Measurements from ENCODE around the gene ZSCAN21.

ZSCAN21 gene

GRCh38 chr7:100029596-100029995 lies 20.0 kb upstream of the ZSCAN21 start:
- DNase-seq (ENCODE audit: low spot score) = no peak

DNA sequence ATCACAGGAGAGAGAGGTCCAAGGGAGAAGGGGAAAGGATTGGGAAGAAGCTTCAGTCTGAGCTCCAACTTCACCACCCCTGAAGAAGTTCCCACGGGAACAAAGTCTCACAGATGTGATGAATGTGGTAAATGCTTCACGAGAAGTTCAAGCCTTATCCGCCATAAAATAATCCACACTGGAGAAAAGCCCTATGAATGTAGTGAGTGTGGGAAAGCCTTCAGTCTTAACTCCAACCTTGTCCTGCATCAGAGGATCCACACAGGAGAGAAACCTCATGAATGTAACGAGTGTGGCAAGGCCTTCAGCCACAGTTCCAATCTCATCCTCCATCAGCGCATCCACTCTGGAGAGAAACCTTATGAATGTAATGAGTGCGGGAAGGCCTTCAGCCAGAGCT lies 16.0 kb upstream of the ZSCAN21 start:
- DNase-seq (ENCODE audit: low spot score) = no peak

GRCh38 chr7:100034871-100035510 lies 14.6 kb upstream of the ZSCAN21 start:
- DNase-seq (ENCODE audit: low spot score) = peak; percentile 70

DNA sequence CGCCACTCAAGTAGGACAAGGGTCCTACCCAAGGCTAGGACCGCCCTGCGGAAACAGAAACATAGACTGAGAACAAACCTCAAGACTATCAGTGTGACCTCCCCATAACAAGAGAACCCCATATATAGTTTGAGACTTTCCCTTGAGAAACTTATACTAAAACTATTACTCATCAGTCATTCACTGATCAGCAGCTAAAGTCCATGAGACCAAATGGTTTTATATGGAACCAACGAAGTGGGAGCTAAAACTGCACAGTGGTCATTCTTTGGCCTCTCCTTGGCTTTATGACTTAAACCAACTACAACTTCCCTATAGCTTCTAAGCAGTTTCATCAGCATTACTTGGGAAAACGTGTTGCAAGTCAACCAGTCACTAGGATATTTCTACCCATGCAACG lies 13.7 kb upstream of the ZSCAN21 start:
- no peak for DNase-seq (ENCODE audit: low spot score)

DNA sequence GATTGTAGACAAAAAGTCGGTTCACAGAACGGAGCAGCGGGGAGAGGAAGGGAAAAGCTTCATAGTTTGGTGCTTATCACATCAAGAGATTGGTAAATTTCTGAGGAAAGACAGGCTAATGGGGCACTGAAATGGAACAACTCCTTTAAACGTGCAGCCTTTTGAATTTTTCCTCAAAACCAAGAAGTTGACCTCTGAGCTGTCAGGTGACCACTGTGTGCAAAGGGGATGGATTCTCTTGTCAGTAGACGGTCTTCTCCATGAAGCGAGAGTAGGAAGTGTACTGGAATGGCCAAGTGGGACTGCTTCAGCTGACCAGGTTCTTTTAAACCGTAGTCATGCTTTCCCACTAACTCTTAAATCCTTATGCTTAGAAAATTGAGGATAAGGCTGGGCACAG lies 11.2 kb upstream of the ZSCAN21 start:
- no peak for DNase-seq (ENCODE audit: low spot score)

DNA sequence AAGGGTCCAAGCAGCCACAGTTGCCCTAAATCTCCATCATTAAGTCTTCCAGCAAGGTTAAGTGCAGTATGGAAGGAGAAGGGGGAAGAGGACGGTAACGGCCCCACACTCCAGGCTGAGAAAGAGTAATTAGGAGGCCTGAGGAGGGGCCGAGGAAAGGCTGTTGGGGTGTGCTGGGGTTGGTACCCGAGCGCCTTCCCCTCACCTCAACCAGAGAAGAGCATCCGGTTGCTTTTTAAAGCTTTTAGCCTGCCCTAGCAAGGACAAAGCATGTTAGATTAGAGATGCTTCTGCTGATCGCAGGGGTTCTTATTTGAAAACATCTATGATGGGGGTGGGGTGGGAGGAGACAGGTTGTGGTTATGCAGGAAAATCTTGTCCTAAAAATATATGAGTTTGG lies 9.0 kb upstream of the ZSCAN21 start:
- DNase-seq (ENCODE audit: low spot score) = no peak

DNA sequence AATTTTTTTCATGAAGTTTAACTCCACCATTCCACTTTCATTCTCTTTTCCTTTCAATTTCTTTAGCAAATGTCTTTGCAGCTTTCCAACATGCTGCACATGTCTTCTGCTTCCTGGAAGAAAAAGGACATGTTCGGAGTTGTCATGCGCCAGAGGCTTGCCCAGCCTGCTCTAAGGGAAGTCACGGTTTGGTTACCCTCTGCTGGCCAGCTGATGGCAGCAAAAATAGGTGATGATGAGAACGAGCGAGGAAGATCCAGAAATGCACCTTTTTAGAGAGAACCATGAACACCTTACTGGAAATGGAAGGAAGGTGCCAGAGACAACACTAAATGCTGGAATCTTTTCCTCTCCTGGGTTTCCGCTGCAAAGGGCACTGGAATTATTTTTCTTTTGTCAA lies 4.9 kb upstream of the ZSCAN21 start:
- no peak for DNase-seq (ENCODE audit: low spot score)

DNA sequence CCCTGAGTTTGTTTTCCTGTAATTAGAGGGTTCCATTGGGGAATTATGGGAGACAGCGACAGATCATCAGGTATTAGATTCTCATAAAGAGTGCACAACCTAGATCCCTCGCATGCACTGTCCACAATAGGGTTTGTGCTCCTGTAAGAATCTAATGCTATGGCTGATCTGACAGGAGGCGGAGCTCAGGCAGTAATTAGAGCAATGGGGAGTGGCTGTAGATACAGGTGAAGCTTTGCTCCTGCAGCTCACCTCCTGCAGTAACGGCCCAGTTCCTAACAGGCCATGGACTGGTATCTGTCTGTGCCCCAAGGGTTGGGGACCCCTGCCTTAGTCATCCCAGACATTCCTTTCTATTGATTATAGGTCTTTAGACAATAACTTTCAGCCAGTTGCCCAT lies 894 bp upstream of the ZSCAN21 start:
- DNase-seq (ENCODE audit: low spot score) = no peak

- no peak for DNase-seq (ENCODE audit: low spot score)
These were observed 2.0 kb downstream of the ZSCAN21 start for GRCh38 chr7:100051611-100052010.

DNA sequence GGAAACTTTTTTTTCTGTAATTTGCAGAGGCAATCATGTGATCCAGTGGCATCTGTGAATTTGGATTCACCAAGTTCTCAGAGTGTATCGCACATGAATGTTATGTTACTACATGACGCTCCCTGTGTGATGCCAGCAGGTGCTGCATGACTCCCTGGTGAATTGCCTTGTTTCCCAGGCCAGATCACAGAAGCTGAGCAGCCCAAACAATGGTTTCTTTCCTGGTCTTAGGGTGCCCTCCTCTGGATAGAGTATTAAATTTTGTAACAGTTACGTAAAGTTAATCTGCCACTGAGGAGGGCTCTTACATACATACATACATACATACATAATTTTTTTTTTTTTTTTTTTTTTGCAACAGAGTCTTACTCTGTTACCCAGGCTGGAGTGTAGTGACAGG lies 3.6 kb downstream of the ZSCAN21 start:
- peak; percentile 96 for DNase-seq (ENCODE audit: low spot score)

DNA sequence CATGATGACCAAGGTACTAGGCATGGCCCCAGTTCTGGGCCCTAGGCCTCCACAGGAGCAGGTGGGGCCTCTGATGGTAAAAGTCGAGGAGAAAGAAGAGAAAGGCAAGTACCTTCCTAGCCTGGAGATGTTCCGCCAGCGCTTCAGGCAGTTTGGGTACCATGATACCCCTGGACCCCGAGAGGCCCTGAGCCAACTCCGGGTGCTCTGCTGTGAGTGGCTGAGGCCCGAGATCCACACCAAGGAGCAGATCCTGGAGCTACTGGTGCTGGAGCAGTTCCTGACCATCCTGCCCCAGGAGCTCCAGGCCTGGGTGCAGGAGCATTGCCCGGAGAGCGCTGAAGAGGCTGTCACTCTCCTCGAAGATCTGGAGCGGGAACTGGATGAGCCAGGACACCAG lies 7.4 kb downstream of the ZSCAN21 start:
- no peak for DNase-seq (ENCODE audit: low spot score)

DNA sequence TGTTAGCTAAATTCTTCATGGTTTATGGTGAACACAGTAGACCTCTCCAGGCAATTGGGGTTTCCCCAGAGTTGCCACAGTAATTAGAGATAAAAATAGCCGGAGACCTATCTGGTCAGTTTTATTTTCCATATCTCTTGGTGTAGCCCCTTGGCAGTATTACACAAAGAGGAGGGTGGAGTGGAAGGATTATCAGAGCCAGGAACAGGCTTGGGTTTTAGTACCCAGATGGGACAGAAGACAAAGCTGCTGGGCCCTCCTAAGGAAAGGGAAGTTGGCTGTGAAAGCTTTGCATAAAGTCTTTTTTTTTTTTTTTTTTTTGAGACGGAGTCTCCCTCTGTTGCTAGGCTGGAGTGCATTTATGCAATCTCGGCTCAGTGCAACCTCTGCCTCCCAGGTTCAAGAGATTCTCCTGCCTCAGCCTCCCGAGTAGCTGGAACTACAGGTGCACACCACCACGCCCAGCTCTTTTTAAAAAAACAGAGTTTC lies 9.7 kb downstream of the ZSCAN21 start:
- DNase-seq (ENCODE audit: low spot score) = no peak

DNA sequence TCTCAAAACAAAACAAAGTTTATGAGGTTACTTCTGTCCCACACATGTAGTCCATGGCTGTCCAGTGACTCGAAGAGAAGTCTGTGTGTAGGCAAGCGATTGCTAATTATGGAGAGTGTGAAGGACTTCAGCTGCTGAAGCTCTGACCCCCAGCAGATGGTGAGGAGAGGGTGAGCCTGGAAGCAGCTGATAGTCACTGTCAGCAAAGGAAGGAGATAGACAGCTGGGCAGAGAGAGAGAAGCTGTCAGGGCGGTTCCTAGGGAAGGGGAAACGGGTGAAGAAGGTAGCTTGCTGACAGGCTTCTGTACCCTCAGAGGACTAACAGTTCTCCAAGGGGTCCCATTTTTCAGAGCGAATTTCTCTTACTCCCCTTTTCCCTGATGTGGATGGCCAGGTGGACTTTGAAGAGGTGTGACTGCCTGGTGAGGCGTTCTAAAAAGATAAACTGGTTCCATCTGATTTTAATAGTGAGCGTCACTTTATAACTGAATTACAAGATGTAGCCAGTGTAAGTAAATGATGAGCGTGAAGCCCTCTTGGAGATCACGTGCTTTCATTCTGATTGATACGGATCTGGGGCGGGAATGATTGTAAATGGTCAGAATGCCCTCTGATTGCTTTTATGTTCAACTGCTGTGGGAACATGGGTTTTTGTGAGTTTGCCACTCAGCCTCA lies 12.1 kb downstream of the ZSCAN21 start:
- no peak for DNase-seq (ENCODE audit: low spot score)

GRCh38 chr7:100063376-100063775 lies 13.8 kb downstream of the ZSCAN21 start:
- no peak for DNase-seq (ENCODE audit: low spot score)

DNA sequence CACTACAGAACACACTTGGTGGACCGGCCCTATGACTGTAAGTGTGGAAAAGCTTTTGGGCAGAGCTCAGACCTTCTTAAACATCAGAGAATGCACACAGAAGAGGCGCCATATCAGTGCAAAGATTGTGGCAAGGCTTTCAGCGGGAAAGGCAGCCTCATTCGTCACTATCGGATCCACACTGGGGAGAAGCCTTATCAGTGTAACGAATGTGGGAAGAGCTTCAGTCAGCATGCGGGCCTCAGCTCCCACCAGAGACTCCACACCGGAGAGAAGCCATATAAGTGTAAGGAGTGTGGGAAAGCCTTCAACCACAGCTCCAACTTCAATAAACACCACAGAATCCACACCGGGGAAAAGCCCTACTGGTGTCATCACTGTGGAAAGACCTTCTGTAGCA lies 14.6 kb downstream of the ZSCAN21 start:
- no peak for DNase-seq (ENCODE audit: low spot score)

DNA sequence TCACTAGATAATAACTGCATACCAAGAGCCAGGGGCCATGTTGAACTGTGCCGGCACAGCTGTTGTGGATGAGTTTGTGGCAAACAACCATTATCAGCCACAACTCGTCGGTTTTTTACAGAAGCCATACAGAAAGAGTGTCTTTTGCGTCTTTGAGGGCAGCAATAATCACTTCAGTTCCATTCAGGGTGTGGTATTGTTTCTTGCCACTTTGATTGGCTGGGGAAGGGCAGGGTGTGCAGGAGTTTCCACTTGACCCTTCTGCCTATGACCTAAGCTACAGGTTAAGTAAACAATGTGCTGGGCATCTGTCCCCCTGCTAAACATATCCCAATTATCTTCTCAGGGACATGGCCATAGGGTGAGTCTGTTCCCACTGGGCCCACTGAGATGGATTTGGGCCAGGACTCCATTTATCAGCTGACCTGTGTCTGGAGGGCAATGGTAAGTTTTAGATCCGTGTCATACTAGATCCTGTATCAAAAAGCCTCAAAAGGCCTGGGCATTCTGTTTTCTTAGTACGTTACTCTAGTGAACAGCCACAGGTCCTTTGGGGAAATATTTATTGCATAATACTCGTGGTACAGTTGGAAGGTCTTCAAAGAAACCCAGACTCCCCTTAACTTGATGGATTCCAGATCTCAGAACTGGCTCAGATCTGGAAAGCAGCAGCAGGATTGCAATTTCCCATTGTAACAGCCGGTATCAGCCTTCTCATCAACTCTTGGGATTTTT lies 16.0 kb downstream of the ZSCAN21 start:
- DNase-seq (ENCODE audit: low spot score) = no peak

DNA sequence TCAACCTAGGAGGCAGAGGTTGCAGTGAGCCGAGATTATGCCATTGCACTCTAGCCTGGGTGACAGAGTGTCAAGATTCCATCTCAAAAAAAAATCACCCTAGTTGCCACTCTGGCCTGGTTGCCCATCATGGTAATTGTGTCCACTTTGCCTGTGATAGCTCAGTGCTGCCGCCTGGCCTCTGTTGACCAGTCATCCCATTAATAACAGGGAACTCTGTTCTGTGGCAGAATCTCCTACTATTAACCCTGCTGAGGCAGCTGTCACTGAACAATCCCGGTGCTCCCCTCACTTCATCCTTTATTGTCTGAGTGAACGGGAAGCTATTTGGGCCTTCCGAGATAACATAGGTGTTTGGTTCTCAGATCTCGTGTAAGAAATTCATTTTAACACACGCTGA lies 17.4 kb downstream of the ZSCAN21 start:
- DNase-seq (ENCODE audit: low spot score) = no peak

- DNase-seq (ENCODE audit: low spot score) = no peak
These were observed 20.4 kb downstream of the ZSCAN21 start for GRCh38 chr7:100069991-100070390.

DNA sequence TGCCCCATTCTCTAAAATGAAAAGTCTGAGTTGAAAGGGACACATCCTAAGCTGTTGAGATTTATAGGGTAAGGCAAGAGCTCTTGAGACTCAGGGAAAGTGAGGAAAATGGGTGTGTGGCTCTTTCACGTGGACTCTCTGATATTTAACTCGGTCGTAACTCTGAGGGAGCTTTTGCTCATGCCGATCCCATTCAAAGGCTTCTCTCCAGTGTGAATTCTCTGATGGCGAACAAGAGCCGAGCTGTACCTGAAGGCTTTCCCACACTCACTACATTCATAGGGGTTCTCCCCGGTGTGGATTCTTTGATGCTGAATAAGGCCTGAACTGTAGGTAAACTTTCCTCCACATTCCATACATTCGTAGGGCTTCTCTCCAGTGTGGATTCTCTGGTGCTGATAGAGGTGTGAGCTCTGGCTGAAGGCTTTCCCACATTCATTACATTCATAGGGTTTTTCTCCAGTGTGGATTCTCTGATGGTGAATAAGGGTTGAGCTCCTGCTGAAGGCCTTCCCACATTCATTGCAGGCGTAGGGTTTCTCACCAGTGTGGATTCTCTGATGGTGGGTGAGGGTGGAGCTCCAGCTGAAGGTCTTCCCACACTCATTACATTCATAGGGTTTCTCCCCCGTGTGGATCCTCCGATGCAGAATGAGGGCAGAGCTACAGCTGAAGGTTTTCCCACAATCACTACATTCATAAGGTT lies 21.6 kb downstream of the ZSCAN21 start:
- no peak for DNase-seq (ENCODE audit: low spot score)

GRCh38 chr7:100072462-100072861 lies 22.9 kb downstream of the ZSCAN21 start:
- DNase-seq (ENCODE audit: low spot score) = no peak

DNA sequence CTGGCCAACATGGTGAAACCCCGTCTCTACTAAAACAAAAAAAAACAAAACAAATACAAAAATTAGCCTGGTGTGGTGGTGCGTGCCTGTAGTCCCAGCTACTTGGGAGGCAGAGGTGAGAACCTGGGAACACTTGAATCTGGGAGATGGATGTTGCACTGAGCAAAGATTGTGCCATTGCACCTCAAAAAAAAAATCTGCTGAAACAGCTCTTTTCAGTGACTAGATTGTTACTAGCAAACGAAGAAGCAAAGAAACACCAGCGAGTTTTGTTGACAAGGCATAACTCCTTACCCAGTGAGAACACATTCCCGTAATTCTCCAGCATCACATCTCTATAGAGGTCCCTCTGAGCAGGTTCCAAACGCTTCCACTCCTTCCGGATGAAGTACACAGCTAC lies 25.3 kb downstream of the ZSCAN21 start:
- DNase-seq (ENCODE audit: low spot score) = no peak

- DNase-seq (ENCODE audit: low spot score) = no peak
These were observed 25.8 kb downstream of the ZSCAN21 start for GRCh38 chr7:100075418-100075817.

DNA sequence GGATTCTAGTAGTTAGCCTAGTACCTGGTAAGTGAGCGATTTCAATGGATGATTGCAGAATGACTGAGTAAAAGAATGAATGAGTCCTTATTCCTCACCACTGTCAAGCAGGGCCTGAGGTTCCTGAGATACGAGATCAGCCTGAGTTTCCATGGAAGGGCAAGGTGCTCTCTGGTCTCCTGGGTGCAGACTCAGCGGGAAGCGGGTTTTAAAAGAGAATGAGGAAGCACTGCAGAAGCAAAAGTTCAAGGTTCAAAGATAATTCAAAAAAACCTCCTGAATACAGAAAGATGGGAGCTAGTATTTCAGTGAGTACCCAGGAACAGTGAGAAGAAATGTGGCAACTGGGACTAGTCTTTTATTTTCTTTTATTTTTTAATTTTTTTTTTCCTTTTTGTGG lies 27.6 kb downstream of the ZSCAN21 start:
- no peak for DNase-seq (ENCODE audit: low spot score)

Data from RKO (cell line).